GM13976 (cell line): ENCODE results near the gene LARP4B.

ENCODE experiments used
- DNase-seq: peaks from one replicate; pipeline ENCODE4 v3.0.0; 2012; ENCODE audit warnings: low spot score
- CTCF ChIP-seq: IDR thresholded peaks from 2 replicates; pipeline ENCODE4 v1.5.1; 2012; ENCODE audit warnings: borderline replicate concordance, mild to moderate bottlenecking; ENCODE audit not compliant: insufficient read depth; ENCODE audit errors: extremely low read depth, missing control alignments, control extremely low read depth
- in situ Hi-C: fragments of 300-500 bp; cut with MboI; formaldehyde crosslinking; loops from one replicate; pipeline ENCODE4 v1.12.0; 2022; ENCODE audit warnings: low sequenced_read_pairs, mixed read lengths, inconsistent platforms; ENCODE audit not compliant: unreplicated experiment

LARP4B gene

DNA sequence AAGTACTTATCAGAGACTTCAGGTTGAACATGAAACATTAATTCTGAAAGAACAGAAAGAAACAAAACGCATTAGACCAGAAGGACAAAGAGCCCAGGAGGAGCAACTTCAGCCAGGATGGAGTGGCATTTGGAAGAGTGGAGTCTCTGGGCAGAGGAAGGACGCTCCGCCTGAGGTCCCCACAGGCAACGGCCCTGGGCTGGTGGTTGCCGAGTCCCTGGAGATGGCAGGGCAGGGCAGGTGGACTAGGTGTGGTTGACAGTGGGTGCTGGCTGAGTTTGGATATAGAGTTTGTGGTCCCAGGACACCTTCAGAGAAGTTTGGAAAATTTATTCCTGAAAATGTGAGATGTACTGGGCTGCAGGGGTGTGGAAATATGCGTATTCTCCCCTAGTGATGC, 27.4 kb upstream of the LARP4B start:
- no peak for DNase-seq
- TF ChIP-seq CTCF, result no peak
- in situ Hi-C loops, result no loop called here

- TF ChIP-seq CTCF, result no peak
- DNase-seq, result no peak
- in situ Hi-C loops, result no loop called here
Measured at GRCh38 chr10:958106-958505, 26.6 kb upstream of the LARP4B start.

DNA sequence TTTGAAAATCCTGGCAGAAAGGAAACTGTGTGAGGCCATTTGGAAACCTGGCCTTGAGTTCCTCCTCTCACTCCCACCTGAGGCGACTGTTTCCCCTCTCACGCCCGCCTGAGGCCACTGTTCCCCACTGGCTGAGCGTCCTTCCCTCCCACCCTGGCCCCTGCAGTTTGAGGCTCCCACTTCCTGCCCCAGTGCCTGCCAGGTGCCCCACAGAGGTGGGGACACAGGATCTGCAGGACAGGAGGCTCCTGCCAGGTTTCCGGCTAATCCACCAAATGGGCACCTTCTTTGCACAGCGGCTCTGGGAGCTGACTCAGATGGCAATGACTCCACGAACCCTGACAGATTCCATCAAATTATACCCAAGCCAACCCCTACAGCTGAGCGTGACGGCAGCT, 24.3 kb upstream of the LARP4B start:
- in situ Hi-C loops, result no loop called here
- no peak for TF ChIP-seq CTCF
- DNase-seq, result peak; percentile 27

- DNase-seq, result no peak
- no peak for TF ChIP-seq CTCF
- in situ Hi-C loops, result no loop called here
Measured at GRCh38 chr10:955127-955819, 23.8 kb upstream of the LARP4B start.

DNA sequence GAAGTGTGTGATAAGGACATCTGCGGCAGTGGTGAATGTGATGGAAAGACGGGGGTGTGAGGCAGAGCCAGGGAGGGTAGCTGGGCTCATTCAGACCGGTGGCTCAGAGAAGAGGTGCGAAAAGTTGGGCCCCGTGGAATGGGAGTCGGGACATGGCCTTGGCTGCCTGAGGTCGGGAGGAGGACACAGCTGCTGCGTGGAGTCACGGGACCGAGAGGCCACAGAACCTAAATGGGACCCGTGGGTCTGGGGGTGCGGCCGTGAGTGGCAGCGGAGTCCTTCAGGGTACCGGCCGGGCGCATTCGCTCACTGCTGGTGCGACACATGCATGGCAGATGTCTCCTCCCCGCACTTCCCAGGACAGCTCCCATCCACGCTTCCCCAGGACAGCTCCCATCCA, 22.9 kb upstream of the LARP4B start:
- in situ Hi-C loops, result no loop called here
- no peak for DNase-seq
- TF ChIP-seq CTCF, result no peak

- no peak for DNase-seq
- in situ Hi-C loops, result no loop called here
- TF ChIP-seq CTCF, result no peak
Measured at GRCh38 chr10:953836-954235, 22.3 kb upstream of the LARP4B start.

DNA sequence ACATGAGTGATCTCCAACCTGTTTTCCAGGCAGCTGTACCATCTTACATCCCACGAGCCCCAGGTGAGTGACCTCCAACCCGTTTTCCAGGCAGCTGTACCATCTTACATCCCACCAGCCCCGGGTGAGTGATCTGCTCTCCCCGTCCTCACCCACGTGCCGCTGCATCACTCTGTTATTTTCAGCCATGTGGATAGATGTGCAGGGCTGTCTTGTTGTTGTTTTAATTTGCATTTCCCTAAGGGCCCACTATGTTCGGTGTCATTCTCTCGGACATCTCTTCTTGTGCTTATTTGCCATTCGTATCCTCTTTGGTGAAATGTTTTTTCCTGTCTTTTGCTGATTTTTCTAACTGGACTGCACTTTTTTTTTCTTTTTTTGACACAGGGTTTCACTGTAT, 17.9 kb upstream of the LARP4B start:
- no peak for DNase-seq
- no peak for TF ChIP-seq CTCF
- in situ Hi-C loops, result no loop called here
